Peyer's patch (tissue), 4 donors: ENCODE data around the gene RHBDF2. TPM values are rescaled to one million over a fixed set of nuclear protein-coding genes. Genes with fewer than 3 reads are reported as not detected.

Experiments used
- DNase-seq, 3 donors: peaks; one replicate each; pipeline ENCODE4 v3.0.0-alpha.2; 2017 to 2019
- H3K27ac ChIP-seq, 4 donors: fragments of 200-600 bp; sonication (generic); one replicate each; pipeline ENCODE4 v1.5.1; 2016 to 2019
- H3K27me3 ChIP-seq, 2 donors: fragments of 200-600 bp; sonication (generic); one replicate each; pipeline ENCODE4 v1.5.1; 2019
- H3K36me3 ChIP-seq, 3 donors: fragments of 200-600 bp; sonication (generic); one replicate each; pipeline ENCODE4 v1.5.1; 2016 to 2019
- H3K4me1 ChIP-seq, 4 donors: fragments of 200-600 bp; sonication (generic); one replicate each; pipeline ENCODE4 v1.5.1; 2016 to 2019
- H3K4me3 ChIP-seq, 4 donors: fragments of 200-600 bp; sonication (generic); 1 replicate in 3 of 4; 2 replicates in 1 of 4; pipeline ENCODE4 v1.5.1; 2016 to 2019; ENCODE audit warnings: mild to moderate bottlenecking in 1 of 4
- H3K9me3 ChIP-seq, 4 donors: fragments of 200-600 bp; sonication (generic); one replicate each; pipeline ENCODE4 v1.5.1; 2016 to 2019; ENCODE audit warnings: mild to moderate bottlenecking in 1 of 4
- CTCF ChIP-seq, 6 experiments: fragments of 450-650 bp in 4 of 6; fragments of 200-600 bp in 2 of 6; sonication (generic) in 1 of 6; IDR thresholded peaks; one replicate each; pipeline ENCODE4 v1.5.1; 2017 to 2019; ENCODE audit warnings: antibody characterized with exemption in 6 of 6, mild to moderate bottlenecking in 3 of 6, moderate library complexity in 1 of 6
- POLR2A ChIP-seq, 2 donors: fragments of 450-650 bp; IDR thresholded peaks; one replicate each; pipeline ENCODE4 v1.5.1; 2017; ENCODE audit warnings: antibody characterized with exemption in 2 of 2, mild to moderate bottlenecking in 2 of 2, moderate library complexity in 2 of 2
- total RNA-seq, 4 donors: library from RNA; depleted of rRNA; stranded (reverse); fragments of >200 nt; gene quantifications; one replicate each; pipeline ENCODE4 v1.1.0, GENCODE V29; 2016

RHBDF2 gene
- total RNA-seq, 4 donors from 2014 or later = 8.8 to 225 (median 33.0) TPM

GRCh38 chr17:76499267-76499667 is 2.0 kb downstream of the RHBDF2 start:
- peak overlapping the region; percentile 82 to 97 (median 84) for H3K27ac ChIP-seq
- TF ChIP-seq POLR2A (IDR thresholded peaks at IDR 0.05) (no peak), CTCF (IDR thresholded peaks at IDR 0.05) (no peak)
- H3K36me3 ChIP-seq = no peaks in the 10 kb centered on the region
- H3K9me3 ChIP-seq = no peaks in the 10 kb centered on the region
- DNase-seq = no peak
- H3K4me3 ChIP-seq = peak overlapping the region; percentile 85 to 96 (median 90)
- no peaks in the 10 kb centered on the region for H3K27me3 ChIP-seq
- H3K4me1 ChIP-seq = peaks cover 0 to 45% (median 21%) of the 10 kb centered on the region in 4 donors

- H3K4me3 ChIP-seq = peak overlapping the region in 3 of 4 donors; percentile 85 to 94 (median 87)
Measured at GRCh38 chr17:76498876-76499251, 2.4 kb downstream of the RHBDF2 start.

GRCh38 chr17:76497979-76498875 is 3.0 kb downstream of the RHBDF2 start:
- H3K27me3 ChIP-seq = no peaks in the 10 kb centered on the region
- H3K27ac ChIP-seq = peak overlapping the region; percentile 51 to 97 (median 78)
- peak overlapping the region; percentile 16 to 94 (median 56) for H3K4me3 ChIP-seq
- H3K36me3 ChIP-seq = no peaks in the 10 kb centered on the region
- DNase-seq = peak; percentile 44 to 80 (median 79)
- H3K9me3 ChIP-seq = no peaks in the 10 kb centered on the region
- H3K4me1 ChIP-seq = peaks cover 0 to 56% (median 32%) of the 10 kb centered on the region in 4 donors
- no peak for TF ChIP-seq POLR2A (IDR thresholded peaks at IDR 0.05)
- no peak for TF ChIP-seq CTCF (IDR thresholded peaks at IDR 0.05)

More at GRCh38 chr17:76498876-76499251, 2.4 kb downstream of the RHBDF2 start:
- Histone ChIP-seq H3K9me3 (no peaks in the 10 kb centered on the region), H3K27me3 (no peaks in the 10 kb centered on the region), H3K4me1 (peaks cover 0 to 49% (median 25%) of the 10 kb centered on the region in 4 donors), H3K27ac (peak overlapping the region; percentile 51 to 97 (median 78)), H3K36me3 (no peaks in the 10 kb centered on the region)
- peak in 1 of 3 donors; percentile 69 for DNase-seq
- TF ChIP-seq CTCF (IDR thresholded peaks at IDR 0.05) (no peak), POLR2A (IDR thresholded peaks at IDR 0.05) (no peak)

GRCh38 chr17:76497699-76497978 is 3.6 kb downstream of the RHBDF2 start:
- H3K4me3 ChIP-seq = peak overlapping the region in 3 of 4 donors; percentile 16 to 94 (median 26)
- peak overlapping the region; percentile 51 to 97 (median 78) for H3K27ac ChIP-seq
- H3K27me3 ChIP-seq = no peaks in the 10 kb centered on the region
- H3K36me3 ChIP-seq = no peaks in the 10 kb centered on the region
- no peaks in the 10 kb centered on the region for H3K9me3 ChIP-seq
- no peak for DNase-seq
- H3K4me1 ChIP-seq = peaks cover 0 to 62% (median 37%) of the 10 kb centered on the region in 4 donors
- no peak for TF ChIP-seq POLR2A (IDR thresholded peaks at IDR 0.05)
- no peak for TF ChIP-seq CTCF (IDR thresholded peaks at IDR 0.05)

- Histone ChIP-seq H3K27ac (peak overlapping the region in 1 of 4 donors; percentile 97), H3K36me3 (no peaks in the 10 kb centered on the region), H3K4me1 (peaks cover 0 to 63% (median 44%) of the 10 kb centered on the region in 4 donors), H3K27me3 (no peaks in the 10 kb centered on the region), H3K9me3 (no peaks in the 10 kb centered on the region), H3K4me3 (no peak overlapping the region)
- DNase-seq = no peak
- no peak for TF ChIP-seq POLR2A (IDR thresholded peaks at IDR 0.05)
- TF ChIP-seq CTCF (IDR thresholded peaks at IDR 0.05) = no peak
Measured at GRCh38 chr17:76496464-76496863, 4.8 kb downstream of the RHBDF2 start.
